Erythroblast (primary cell): ENCODE data around the gene FN3KRP.

ENCODE experiments used
- GATA1 ChIP-seq: IDR thresholded peaks from 2 replicates; pipeline ENCODE4 v1.6.1; 2011; ENCODE audit warnings: low read depth, mild to moderate bottlenecking, control low read depth, low read length, moderate library complexity
- POLR2A ChIP-seq: IDR thresholded peaks from 2 replicates; pipeline ENCODE4 v1.6.1; 2011; ENCODE audit warnings: mild to moderate bottlenecking, low read length

DNA sequence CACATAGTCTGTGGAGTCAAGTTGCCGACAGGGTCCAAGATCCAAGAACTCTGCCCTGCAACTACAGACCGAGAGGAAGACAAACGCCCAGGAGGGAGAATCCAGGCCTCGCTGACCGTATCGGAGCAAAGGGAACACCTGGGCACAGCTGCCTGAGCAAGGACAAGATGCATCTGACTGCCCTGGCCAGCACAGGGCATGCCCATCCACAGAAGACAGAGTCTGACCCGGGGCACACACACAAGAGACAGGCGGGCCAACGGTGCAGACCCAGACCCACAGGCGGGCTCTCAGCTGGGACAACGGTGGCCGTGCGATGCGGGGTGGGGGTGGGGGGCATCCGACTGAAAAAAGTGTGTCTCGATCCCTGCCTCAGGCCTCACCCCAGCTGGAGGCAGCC is 24.2 kb upstream of the FN3KRP start:
- TF ChIP-seq POLR2A (no peak), GATA1 (no peak)
